GM18511 (cell line): ENCODE data around the gene NPAS3.

Experiments used
- ATAC-seq: cut with Tn5 transposase; IDR thresholded peaks from one replicate; pipeline ENCODE4 v1.9.1; 2021; ENCODE audit warnings: mild to moderate bottlenecking, moderate library complexity; ENCODE audit not compliant: unreplicated experiment

Gene NPAS3

GRCh38 chr14:32940066-32940651 is 1.5 kb downstream of the NPAS3 start:
- no peak for ATAC-seq

GRCh38 chr14:32940711-32941667 is 2.3 kb downstream of the NPAS3 start:
- no peak for ATAC-seq

GRCh38 chr14:32941668-32942065 is 3.0 kb downstream of the NPAS3 start:
- no peak for ATAC-seq

DNA sequence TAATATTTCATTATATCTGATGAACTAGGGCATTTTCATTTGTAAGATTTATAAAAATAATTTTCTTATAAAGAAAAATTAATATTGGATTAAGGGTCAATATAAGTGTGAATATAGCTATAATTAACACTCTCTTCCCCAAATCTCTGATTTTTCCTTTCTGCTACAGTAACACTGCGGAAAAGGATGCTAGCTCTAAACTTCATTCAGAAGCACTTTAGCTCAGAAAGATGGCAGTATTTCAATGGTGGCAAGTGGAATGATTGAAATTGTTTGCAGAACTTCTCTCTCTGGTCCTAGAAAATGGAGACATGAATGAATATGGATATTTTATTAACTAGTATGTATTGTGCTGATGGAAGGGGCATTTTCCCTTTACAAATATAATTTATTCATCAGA is 8.4 kb downstream of the NPAS3 start:
- ATAC-seq, result no peak

GRCh38 chr14:32947792-32948191 is 9.1 kb downstream of the NPAS3 start:
- ATAC-seq, result no peak

DNA sequence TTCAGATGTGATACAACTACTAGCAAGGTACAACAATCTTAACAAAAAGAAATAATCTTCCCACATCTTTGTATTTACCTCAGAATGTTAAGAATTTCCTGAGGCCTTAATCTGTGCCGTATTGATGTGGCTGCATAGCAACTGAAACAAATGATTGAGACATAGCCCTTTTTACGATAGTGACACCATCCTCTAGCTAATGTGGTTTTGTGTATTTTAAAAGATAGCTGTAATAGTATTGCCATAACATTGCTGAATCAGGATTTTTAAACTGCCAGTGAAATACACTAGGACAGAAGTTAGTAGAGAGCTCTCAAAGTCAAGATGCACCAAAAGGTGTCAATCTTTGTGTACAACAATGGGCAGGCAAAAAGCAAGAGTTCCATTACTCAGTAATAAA is 11.9 kb downstream of the NPAS3 start:
- ATAC-seq, result no peak

DNA sequence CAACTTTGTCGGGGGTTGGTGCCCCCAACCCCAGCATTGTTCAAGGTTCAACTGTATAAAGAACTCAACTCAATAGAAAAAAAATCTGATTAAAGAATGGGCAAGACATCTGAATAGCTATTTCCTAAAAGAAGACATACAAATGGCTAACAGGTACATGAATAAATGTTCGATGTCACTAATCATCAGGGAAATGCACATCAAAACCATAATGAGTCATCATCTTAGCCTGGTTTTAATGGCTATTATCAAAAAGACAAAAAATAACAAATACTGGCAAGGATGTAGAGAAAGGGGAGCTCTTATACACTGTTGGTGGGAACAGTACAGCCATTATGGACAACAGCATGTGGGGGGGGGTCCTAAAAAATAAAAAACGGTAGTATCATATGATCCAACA is 28.7 kb downstream of the NPAS3 start:
- no peak for ATAC-seq

- no peak for ATAC-seq
Observed at GRCh38 chr14:32968972-32969544, 30.4 kb downstream of the NPAS3 start.

DNA sequence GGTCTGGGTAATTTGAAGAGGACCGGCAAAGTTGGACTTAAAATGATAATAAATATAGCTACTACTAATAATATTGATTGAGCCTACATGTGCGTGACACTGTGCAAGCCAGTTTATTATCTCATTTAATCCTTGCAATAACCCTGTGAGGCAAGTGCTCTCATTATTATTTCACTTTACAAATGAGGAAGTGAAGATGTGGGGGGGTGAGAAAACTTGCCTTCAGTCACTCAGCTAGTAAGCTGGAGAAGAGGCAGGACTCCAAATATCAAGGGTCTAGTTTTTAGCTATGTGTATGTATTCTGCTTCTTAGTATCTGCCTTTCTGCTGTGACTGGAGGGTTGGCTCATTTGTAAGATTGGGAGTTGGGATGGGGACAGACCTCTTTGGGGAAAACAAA is 39.2 kb downstream of the NPAS3 start:
- no peak for ATAC-seq

- no peak for ATAC-seq
Observed at GRCh38 chr14:32978691-32979255, 40.1 kb downstream of the NPAS3 start.

GRCh38 chr14:32980178-32980901 is 41.7 kb downstream of the NPAS3 start:
- no peak for ATAC-seq

DNA sequence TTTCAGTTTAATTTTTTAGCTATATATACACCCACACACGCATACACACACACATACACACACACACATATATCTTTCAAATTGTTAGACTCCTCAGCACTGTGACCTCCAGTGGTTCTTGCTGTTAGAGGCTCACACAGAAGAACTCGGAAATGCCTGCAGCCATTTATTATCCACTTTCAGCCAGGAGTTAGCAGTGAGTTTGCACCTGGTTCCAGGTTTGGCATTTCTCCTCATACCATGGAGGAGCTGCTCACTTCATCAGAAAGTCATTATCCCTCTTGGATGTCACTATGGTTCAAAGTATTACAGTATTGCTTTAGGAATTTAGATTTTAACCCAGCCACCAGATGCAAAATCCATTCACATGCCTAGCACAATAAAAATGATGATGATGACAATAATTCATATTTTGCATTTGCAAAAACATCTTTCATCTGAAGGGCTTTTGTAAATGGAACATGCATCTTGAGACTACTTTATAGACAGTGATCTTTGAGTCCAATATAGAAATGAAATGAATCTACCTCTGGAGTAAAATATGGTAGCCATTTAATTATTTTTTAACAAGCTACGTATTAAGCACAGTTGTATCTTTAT is 42.3 kb downstream of the NPAS3 start:
- no peak for ATAC-seq

DNA sequence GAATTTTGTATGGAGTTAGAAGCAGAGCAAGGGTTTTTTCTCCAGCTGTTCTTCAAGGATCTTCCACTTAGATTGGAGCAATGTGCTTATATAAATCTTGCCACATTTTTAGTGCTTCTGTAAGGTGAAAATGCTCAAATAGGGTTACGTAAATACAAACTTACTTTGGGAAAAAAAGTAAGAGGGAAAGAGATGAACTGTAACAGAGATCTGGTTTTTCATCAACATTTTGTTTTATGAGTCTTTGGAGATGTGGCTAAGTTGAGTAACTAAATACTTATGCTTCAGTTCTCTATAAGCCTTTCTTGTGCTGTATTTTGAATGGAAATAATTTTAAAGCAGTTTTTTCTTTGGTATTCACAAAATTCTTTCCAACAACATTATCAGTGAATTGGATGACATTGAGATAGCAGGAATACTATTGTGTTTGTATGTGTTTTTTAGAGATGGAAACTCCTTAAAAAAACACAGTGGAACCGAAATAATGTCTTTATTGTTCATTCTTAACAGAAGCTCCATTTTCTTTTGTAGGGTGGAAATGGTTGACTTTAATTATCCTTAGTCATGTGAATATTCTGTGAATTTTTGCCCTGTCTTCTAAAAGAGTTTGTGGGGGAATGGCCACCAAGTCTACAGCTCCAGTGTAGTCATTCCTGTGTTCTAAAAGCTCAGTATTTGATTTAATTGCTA is 45.7 kb downstream of the NPAS3 start:
- ATAC-seq, result no peak

DNA sequence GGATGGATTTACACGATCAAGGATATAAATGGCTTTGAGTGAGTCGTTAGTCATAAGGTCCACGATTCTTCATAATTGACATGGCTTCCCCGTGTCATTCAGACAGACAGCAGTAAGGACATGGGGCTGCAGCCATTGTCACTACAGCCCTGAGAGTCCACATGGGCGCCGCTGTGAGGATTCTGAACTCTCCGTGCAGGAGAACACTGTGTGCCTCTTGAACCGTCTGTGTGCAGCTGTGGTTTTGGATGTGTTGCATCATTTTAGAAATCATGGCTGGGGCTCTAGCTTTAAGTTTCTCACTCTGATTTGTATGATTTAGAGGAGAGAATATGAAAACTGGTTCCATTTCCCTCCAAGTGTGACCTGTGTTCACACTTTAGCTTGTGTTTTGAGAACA is 47.2 kb downstream of the NPAS3 start:
- no peak for ATAC-seq

DNA sequence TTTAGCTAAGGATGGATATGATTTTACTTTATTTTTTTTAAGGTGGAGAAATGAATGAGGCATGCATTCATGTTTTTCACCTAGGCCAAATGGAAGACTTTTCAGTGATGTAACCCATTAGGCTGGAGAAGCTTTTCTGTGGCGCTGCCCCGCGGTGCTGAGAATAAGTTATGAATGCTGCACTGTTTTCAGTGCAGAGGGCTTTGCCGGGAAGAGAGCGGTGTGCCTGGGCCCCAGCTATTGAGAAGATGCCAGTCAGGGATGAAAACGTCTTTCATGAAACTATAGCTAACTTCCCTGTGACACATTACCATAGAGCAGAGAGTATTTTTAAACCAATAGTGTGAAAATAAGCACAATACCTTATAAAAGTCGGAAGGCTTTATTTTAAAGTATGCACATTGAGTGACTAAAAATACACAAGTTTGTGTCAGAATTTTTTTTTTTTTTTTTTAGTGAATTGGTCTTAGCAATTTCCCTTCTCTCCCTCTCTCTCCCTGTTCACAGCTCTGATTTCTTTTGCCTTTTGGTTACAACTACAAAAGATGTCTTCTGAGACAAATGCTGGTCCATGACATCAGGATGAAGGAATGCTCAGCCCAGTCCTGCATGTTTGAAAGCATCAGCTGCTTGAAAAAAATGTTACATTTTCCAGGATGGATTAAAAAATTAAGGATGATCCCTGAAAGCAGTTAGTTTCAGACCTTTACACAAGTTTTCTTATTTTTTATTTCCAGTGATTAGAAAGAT is 48.3 kb downstream of the NPAS3 start:
- ATAC-seq, result no peak

DNA sequence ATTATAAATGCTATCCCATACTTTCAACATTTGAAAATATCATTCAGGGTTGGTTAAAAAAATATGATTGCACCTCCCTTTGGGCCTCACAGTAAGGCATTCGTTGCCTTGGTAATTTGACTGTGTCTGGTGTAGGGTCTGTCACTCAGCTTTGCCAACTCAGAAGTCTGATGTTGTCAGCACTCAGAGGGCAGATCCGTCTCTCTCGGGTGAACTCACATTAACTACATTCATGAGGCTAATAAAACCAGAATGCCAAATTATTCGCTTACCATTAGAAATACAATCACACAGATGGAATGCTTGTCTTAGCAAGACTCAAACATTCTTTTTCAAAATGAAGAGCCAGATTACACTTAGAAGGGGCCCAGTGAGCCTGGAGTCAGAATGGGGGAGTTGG is 53.0 kb downstream of the NPAS3 start:
- ATAC-seq, result no peak

GRCh38 chr14:32993921-32994320 is 55.2 kb downstream of the NPAS3 start:
- ATAC-seq, result no peak

- no peak for ATAC-seq
Observed at GRCh38 chr14:32996343-32996742, 57.7 kb downstream of the NPAS3 start.

- no peak for ATAC-seq
Observed at GRCh38 chr14:32998433-32998832, 59.8 kb downstream of the NPAS3 start.
